Measurements from ENCODE around the gene KLHL29.
"Not testable (repeated sequence)": the region's sequence is repeated elsewhere in the genome, so short reads cannot be mapped to it uniquely, and the experiment has no call there.

KLHL29 gene
- 7.0 to 11.4 (median 7.4) reads per million in 3 experiments for total RNA-seq

DNA sequence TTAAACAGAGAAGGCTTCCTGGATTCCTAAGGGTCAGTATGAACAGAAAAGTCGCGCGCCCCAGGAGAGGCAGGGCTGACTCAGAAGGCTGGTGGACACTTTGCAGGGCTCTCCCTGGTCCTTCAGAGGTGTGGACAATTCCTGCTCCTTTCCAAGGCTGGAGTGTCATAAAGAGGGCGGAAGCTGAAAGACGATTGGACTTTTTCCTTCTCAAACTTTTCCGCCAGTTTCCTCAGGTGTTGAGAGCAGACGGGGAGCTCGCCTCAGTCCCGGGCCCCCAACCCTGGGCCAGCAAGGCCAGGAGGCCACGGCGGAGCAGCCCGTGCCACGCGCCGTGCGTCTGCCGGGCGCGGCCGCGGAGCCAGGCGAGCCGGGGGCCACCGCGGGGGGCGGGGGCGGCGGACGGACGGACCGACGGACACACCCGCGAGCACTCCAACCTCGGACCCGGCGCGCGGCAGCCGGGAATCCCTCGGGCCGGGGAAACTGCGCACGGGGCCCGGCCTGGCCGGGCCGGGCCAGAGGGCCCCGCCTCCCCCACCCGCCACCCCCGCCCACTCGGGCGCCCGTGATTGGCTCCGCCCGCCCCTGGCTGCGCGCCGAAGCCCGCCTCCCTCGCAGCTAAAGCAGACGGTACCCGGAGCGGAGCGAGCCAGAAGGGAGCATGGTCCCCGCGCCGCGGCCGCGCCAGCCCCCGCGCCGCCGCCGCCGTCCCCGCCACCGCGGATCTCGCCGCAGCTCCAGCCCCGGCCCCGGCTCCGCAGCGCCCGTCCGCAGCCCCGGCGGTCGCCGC lies at the start of gene KLHL29:
Gene KLHL29, plus strand, starts transcription at position 629 of the 793 bp plus-strand sequence. CDS start 177,018 bp downstream, outside the sequence.
- DNase-seq, result peak; percentile 39

DNA sequence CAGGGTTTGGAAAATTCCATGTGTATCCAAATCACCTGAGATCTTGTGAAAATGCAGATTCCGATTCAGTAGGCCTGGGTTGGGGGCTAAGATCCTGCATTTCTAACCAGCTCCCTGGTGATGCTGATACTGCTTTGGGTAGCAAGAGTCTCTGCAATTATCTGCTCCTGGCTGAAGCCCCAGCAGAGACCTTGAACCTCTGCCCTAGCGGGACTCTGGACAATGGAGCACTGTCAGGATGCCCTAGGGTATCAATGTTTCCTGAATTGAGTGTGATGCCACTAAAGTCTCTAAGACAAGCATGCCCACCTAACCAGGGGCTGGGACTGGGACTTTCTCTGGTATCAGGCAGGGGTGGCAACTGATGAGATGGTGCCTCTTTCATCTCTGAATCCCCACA lies 49.4 kb upstream of the KLHL29 start:
- no peak for DNase-seq

DNA sequence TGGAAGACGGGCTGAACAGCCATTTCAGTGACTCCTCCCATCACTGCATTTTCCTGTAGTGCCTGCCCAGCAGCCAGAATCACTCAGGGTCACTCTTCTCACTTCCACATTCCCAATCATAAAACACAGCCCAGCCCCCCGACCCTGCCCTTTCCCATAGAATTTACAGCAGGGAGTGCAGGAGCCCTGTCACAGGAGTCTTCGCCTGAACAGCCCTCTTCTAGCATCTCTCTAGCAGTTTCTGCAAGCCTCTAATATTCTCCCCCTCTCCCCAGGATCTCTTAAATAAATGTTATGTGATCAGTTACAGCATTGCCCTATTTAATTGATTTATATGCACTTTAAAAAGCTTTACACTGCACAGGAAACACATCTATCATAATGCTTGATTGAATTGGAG lies 42.9 kb upstream of the KLHL29 start:
- DNase-seq, result no peak

DNA sequence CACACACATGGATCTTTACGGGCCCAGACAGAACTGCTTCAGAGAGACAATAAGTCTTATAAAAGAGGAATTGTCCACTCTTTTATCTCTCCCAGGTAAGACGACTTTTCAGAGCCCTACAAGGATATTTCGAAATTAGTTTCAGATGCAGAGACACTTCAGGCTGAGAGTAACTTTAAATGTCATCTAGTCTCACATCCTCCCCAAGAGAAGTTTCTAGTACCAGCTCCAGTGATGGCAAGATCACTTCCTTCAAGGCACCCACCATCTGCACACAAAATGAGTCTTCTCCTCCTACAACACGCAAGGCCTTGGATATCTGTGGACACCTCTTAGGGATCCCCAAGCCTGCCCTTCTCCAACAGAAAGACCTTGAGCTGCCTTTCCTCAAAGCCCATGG lies 39.0 kb upstream of the KLHL29 start:
- no peak for DNase-seq

DNA sequence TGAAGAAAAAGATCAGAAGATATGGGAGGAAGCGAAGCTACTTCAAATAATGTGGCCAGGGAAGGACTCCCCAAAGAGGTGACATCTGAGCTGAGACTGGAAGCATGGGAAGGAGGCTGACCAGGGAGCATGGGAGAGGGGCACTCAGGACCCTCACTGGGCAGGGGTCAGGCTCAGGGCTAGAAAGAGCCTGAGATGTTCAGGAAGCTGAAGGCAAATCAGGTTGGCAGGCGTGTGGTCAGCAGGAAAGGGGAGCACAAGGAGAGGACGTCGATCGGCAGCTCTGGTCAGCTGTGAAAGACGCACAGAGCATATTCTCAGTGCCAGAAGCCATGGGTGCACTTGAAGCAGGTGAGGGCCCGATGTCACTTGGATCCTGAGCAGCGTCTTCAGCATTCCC lies 38.2 kb upstream of the KLHL29 start:
- no peak for DNase-seq

DNA sequence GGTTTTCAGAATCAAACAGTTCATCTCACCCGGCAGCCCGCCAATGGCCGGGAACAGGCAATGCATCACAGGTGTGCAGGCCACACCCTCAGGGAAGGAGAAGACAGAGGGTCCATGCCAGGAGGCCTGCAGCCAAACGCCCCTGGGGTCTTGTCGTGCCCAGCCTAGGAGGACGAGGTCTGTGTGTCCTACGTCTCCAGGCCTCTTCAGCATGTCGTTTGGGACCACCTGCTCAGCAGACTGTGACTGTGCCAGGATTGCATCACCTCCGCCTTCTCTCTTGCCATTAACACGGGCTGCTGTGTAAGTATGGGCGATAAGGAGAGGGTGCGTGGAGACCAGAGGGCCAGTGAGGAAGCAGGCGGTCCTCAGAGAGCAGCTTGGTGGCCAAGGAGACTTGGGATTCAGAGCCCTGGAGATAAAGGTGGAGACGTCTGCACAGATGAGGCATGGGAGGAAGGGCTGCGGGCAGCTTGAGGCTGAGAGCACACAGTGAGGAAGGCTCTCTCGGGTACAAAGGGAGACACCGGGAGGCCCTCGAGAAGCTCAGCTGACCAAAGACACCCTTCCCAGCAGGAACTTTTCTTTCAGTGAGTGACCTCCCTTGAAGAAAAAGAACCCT lies 37.4 kb upstream of the KLHL29 start:
- DNase-seq, result no peak

DNA sequence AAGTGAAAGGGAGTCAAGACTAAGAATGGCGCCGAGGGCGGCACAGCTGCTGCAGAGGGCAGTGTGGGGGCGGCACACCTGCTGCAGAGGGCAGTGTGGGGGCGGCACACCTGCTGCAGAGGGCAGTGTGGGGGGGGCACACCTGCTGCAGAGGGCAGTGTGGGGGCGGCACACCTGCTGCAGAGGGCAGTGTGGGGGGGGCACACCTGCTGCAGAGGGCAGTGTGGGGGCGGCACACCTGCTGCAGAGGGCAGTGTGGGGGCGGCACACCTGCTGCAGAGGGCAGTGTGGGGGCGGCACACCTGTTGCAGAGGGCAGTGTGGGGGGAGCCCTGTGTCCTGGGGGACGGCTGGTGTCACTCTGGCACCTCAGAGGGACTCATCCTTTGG lies 36.9 kb upstream of the KLHL29 start:
- DNase-seq, result not testable (repeated sequence)

DNA sequence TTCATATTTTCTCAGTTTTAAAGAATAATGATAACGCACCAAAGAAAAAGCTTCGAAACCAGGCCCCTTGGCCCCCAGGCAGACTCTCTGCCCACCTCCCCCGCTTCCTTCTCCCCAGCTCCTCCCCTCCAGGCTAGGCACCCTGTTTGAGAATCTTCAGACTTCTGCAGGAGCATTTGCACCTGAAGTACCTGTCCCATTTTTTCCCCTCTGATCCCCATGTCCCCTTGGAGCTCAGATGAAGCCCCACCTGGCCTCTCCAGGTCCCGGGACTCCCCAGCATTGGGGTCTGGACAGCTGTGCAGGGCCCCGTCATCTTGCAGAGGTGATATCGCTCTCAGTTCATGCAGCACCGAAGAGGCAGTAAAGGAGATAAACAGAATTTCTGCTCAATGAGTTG lies 35.5 kb upstream of the KLHL29 start:
- no peak for DNase-seq

DNA sequence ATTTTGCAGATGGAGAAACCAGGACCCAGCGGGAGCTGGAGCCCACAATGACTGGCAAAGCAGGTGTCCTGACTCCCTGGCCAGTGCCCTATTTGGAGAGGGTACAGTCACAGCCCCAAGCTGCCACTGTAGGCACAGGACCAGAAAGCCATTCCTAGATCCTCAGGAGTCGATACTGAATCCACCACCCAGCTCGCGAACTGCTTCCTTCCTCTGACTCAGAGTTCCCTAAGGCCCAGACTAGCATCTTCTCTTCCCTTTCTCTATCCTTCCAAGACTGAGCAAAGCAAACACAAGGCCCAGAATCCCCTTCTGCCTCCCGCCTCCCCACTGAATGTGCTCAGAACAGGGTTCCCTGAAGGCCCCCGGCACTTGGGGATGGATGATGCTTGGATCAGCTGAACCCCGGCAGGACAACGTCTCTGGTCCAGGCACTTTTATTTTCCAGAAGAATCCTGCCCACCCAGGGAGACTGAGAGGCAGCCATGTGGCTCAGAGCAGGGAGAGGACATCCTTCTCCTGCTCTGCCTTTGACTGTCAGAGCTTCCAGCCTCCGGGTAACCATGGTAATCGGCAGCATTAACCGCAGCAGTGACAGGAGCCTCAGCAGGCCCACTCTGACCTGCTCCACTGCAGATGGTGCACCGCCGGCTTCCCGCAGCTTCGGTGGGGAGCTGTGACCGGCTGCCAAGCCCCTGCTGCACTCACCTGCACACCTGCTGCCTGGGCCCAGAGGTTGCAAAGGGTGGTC lies 34.8 kb upstream of the KLHL29 start:
- DNase-seq, result no peak

DNA sequence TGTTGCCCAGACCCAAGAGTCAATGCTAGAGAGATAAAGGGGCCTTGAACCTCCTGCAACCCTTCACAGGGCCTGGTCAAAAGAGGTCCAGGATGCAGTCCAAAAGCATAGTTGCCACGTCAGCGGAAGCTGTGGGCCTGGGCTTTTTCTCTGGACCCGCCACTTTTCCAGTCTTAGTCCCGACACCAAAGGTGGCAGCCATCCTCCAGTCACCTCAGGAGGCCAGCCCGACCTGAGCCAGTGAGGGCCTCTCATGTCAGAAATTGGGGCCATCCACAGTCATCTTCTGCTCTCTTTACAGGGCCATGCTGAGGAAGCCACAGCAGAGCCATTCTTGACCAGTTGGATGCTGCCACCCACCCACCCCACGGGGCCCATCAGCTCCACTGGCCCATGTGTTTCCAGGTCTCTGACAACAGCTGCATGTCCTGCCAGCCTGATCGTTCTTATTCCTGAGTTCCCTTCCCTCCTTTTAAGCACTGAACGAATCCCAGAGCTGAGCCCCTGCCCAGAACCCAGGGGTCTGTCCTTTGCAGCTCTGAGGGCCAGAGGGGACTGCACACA lies 34.1 kb upstream of the KLHL29 start:
- no peak for DNase-seq

DNA sequence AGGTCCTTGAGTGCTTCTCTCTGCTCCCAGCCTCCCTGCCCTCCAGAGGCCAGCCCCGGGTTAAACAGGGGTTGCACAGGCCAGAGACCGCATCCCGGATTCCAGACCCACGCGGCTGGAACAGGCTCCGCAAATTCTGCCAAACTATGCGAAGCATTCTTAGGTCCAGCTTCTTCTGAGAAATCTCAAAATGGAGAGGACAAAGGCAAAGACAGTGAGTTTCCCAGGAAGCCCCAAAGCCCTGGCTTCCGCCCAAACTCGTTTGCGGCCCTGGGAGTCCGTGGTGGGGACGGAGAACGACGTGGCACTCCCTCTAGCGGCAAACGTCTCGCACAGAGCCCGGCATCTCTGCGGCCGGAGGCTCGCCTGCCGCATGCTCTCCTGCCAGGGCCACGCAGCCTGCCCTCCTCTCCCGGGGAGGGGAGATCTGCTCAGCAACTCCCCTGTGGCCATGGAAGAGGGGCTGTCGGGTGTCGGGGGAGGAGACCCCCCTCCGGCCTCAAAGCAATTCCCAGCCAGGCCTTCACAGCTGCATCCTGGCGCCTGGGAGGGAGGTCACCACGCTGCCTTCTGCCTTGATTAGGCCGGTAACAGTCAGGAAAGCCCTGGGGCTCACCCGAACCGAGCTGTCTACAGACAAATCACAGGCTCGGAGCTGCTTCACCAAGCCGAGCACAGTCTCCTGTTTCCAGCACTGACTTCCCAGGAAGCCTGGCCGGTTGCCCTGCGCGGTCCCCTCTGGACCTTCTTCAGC lies 33.4 kb upstream of the KLHL29 start:
- no peak for DNase-seq

DNA sequence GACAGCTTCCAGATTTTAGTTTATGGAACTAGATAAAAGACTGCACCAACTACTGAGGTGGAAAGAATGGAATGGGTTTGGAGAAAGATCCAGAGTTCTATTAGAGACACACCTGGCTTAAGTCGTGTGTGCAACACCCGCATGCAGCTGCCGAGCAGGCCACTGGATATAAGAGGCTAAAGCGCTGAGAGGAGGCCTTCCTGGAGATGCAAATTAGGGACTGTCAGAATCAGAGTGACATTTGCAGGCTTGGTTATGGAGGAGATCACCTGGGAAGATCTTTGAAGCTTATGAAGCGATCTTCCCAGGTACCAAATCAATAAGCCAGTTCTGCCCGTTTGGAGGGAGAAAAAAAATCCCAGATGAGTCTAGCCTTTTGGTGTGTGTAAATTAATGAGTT lies 30.4 kb upstream of the KLHL29 start:
- DNase-seq, result no peak

DNA sequence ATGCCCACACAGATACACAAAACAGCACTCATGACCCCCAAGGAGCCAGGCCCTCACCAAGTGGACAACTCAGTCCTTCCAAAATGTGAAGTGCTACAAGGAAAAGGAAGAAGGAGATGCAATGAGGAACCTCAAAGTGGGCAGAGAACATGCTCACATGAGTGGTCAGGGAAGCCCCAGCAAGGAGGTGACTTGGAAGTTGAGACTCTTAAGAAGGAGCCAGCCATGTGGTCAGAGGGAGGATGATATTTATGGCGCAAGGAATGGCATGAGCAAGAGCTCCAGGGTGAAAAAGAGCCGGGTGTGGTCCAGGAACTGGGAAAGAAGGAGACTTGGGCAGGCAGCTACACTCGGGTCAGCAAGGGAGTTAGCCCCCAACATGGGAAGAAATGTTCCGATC lies 30.0 kb upstream of the KLHL29 start:
- no peak for DNase-seq

DNA sequence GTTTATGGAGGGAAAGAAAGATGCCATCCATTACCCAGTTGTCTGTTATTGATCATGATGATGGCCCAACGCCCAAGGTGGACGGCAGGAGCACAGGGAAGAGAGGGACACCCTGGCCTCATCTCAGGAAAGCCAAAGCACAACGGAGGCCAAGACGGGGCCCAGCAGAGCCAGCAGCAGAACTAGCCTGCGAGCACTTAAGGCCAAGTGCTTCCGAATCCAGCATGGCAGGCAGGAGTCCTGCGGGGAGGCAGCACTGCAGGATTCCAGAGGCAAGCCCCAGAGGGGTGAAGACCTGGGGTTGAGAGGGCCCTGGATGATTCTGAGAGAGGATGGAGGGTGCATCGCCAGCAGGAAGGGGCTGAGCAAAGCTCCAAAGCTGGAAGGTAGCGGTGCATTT lies 28.3 kb upstream of the KLHL29 start:
- DNase-seq, result no peak

DNA sequence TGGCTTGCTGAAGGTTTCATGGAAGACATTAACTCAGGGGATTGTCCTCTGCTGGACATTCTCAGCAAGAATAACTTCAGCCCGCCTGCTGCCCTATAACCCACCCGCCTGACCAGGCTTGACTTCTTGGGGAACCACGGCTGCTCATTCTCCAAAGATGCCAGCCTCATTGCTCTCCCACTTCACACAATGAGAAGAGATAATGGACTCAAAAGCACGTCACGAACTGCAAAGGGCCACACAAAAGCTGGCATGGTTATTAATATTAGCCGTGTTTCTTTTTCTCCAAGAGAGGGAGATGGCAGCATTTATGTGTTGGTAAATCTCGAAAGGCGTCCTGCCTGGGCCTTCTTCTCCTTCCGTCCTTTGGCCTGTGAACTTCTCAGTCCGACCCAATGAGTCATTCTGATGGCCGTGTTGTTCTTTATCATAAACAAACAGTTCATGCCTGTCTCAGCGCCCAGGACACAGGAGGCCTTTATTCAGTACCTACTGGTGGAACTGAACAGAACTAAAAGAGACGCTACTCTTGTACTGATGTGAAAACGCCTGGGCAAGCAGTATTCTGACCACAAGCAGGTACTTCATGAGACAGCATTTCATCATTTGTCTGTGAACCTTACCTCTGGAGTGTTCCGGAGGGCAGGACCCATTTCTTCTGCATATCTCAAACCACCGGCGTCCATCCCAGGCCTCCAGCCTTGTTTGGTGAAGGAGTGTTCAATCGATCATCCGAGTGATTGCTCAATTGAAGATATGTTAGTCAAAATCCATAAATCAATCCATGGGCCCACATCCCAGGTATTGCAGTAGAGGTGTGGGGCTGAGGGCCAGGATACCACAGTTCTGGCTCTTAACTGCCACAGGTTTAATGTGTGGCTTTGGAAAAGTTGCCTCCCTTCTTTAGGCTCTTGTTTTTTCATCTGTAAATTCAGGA lies 25.1 kb upstream of the KLHL29 start:
- no peak for DNase-seq

DNA sequence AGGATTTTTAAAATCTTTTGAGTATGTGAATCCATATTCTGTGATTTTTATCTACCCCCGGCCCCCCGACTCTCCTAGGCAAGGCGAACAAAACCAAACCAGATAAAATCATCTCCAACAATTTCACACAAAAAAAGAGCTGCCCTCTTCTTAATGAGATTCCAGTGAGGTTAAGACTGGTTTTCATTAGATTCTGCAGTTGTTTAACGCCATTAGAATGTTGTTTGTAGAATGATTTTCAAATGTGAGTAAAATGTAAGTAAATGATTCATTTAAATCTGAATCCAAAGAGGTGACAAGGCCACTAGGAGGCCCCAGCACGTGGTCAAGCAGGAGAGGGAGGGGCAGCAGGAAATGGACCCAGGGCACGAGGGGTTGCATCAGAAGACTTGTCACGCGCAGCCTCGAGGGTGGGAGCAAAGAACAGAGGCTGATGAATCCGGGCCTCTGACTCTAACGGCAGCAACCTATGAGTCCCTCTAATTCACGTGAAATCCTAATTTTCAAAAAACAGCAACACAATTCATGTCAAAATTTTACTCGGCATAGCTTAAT lies 24.3 kb upstream of the KLHL29 start:
- DNase-seq, result no peak

DNA sequence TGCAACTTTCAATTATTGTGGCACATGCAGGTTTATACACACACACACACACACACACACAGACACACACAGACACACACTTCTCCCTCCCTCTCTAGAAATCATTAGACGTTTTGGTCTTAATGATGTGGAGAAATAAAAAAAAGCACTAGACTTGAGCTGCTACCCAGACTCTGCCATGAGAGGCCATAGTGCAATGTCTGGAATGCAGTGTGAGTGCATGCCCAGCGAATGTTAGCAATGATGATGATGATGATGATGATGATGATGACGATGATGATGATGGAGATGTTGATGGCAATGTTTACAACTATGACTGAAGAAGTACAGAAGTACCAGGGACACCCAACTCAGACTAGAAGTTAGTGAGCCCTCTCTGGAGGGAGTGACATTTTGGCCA lies 23.8 kb upstream of the KLHL29 start:
- no peak for DNase-seq

DNA sequence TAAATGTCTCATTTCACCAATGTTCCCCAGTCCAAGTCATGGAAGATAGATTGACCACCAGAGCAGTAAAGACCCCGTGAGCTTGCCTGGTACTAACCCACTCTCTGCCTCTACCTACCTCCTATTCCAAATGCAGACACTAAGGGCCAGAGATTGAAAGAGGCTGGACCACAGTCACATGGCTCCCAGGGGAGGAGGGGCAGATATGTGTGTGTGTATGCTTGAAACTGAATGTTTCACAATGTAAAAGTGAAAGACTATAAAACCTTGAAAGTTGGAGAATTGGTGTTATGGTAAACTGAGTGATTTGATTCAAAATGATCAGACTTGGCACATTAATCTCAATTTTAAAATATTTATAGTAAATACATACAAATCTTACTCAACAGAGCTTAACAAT lies 21.7 kb upstream of the KLHL29 start:
- DNase-seq, result no peak

DNA sequence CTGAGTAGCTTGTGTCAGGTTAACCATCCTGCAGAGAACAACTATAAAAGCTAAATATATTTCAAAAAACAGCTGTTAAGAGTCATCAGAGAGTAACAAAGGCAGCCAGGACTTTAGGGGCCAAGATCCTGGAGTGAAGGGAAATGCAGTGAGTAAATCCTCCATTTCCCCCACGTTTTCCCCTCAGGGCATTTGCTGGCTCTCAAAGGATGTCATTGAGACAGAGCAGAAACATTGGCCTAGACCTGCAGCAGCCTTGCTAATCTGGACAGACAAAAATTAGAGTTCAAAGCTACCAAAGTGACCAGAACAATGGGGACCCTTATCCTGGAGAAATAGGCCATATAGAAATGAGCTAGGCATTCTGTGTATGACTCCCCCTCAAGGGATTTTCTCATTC lies 21.1 kb upstream of the KLHL29 start:
- no peak for DNase-seq

DNA sequence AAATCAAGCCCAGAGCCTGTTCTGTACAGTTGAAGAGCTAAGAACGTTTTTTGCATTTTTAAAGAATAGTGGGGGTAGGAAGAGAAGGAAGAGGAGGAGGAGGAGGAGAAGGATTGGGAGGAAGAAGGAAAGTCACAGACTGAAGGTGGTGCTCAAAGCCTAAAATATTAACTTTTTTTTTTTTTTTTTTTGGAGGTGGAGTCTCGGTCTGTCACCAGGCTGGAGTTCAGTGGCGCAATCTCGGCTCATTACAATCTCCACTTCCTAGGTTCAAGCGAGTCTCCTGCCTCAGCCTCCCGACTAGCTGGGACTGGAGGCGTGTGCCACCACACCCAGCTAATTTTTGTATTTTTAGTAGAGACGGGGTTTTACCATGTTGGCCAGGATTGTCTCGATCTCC lies 18.3 kb upstream of the KLHL29 start:
- no peak for DNase-seq

DNA sequence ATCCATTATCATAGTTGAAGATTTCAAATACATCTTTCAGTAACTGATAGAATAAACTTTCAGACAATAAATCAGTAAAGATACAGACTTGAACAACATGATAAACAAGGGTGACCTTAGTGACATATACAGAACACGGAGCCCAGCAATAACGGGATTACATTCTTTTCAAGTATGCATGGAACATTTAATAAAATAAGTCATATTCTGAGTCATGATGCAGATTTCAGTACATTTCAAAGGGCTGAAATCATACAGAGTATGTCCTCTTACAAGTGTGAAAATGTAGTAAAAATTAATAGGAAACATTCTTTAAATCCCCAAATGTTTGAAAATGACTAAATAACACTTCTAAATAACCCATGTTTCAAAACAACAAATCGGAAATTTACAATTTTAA lies 17.2 kb upstream of the KLHL29 start:
- DNase-seq, result no peak

All from central memory CD4-positive, alpha-beta T cell (primary cell).